HG03066 (cell line): ENCODE data around the gene STIM2.
A peak's percentile ranks its signal among the peaks of the same experiment; 100 is the strongest.

Source experiments
- ATAC-seq: cut with Tn5 transposase; IDR thresholded peaks from one replicate; pipeline ENCODE4 v1.9.1; 2021; ENCODE audit warnings: low read depth; ENCODE audit not compliant: unreplicated experiment

STIM2 gene

DNA sequence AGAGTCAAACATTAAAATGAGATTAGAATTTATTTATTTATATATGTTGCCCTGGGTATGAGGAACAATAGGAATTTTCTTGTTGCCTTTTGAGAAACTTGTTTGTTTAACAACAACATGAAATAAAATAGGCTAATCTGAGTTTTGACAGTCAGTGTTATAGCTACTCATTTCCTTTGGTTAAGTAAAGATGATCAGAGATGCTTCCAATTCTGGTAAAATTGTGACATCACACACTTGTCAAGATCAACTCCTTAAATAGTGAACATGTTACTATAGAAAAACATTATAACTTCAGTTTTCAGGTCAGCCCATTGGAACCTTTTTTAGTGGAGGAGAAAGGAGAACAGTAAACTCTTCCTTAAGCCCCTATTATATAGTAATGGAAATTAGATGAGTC lies 136.1 kb downstream of the STIM2 start:
- no peak for ATAC-seq

DNA sequence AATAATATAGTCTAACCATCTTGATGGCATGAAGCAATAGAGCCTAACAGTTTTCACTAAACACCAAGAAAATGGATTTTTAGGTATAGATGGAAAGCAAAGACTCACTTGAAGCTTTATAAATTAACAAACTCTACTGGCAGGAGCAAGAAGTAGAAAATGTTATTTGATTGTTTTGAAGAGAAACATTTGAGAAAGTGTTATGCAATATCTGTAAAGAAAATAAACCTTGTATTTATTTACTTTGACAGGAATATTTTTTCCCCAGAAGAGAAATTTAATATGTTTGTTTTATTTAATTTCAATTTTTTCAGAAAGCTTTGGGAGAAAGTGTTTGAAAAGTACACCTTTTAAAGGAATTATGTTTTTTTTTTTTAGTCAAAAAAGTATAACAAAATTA lies 139.0 kb downstream of the STIM2 start:
- no peak for ATAC-seq

- ATAC-seq: no peak
These were observed 139.5 kb downstream of the STIM2 start for GRCh38 chr4:27000122-27000521.

DNA sequence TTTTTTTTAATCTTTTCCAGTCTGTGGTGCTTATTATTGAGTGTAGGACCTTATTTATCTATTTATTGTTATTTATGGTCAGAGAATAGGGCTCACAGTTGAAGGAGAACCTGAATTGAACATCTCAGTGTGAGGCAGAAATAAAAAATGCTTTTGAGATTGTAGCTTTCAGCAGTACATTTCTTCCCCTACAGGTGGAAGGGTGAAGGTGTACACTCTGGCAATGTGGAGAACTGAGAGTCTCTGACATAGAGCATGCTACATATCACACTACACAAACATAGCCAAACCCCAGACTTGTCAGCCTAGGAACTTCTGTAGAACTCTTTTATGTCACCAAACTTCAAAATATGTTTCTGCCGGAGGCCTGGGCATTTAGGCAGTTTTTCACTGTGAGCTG lies 140.2 kb downstream of the STIM2 start:
- peak; percentile 87 for ATAC-seq

GRCh38 chr4:27001398-27002164 lies 140.9 kb downstream of the STIM2 start:
- ATAC-seq: no peak

DNA sequence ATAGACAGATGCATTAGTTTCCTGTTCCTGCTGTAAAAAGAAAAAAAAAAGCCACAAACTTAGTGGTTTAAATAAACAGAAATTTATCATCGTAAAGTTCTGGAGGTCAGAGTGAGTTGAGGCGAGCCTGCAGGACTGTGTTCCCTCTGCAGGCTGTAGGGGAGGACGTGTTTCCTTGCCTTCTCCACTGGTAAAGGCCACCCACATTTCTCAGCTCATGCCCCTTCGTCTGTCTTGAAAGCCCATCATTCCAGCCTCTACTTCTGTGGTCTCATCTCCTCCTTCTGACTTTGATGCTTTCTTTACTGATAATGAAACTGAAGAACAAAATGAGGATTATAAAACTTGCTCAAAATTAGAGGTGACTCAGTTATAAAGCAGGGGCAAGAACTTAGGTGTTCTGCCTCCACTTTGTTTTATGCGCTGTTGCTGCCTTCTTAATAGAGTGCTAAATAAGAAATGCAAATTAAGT lies 143.0 kb downstream of the STIM2 start:
- no peak for ATAC-seq

DNA sequence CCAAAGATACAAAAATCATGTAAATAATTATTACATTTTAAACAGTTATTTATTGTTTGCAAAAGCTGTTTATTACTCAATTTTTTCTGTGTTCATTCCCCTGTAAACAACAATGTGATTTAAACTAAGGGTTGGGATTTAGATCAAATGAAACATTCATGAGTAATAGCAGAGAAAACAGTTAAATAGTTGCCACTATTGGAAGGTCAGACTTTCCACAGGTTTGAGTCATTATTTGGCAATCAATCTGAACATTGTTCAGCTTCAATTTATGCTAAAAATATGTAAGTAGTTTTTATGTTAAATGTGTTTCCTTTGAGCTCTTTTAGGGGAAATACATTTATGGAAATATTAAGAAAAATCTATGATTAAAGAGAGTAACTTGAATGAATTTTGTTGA lies 144.9 kb downstream of the STIM2 start:
- ATAC-seq: no peak

DNA sequence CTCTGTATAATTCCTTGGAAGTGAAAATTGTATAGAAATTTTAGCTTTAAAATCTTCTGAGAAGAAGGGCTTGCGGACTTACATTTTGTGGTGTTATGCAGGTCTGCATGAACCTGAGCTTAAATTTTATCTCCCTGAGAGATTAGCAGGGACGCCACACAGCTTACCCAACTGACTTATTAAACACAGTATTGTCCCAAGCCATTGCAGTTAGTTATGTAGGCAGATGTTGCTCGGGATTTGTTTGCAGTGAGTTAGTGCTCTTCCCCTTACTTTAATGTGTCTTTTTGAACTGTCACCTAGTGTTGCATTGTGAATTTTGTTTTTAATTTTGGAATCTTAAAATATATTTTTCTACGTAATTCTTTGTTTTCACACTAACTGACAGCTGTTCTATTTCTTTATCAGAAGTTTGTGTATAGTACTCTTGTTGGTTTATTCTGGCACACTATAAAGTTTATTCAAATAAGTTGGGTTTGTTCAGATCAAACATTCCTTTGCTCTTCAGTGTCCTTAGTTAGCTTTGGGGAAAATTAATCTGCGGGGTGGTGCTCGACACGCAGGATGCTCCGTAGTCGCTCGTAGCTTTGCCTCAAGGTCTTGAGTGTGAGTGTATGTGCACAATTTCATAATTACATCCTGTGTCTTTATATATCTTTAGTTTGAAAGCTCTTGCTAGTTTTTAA lies 145.4 kb downstream of the STIM2 start:
- no peak for ATAC-seq

DNA sequence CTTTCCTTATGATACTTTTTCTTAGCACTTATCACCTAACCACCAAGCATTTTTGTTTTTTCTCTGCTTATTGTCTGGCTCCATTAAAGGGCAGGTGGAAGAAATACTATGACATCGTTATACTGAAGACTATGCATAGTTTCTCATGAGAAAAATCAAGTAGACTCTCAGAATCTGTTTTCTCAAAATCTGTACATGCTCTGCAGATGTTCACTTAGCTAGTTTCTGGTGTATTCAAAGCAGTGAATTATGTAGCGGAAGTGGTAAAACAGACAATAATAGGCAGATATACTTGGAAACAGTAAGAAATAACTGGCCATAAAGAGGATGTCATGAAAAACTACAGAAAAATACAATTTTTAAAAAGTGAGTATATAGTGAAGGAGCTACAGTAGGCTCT lies 146.0 kb downstream of the STIM2 start:
- ATAC-seq: no peak

GRCh38 chr4:27007507-27007906 lies 146.9 kb downstream of the STIM2 start:
- ATAC-seq: no peak

DNA sequence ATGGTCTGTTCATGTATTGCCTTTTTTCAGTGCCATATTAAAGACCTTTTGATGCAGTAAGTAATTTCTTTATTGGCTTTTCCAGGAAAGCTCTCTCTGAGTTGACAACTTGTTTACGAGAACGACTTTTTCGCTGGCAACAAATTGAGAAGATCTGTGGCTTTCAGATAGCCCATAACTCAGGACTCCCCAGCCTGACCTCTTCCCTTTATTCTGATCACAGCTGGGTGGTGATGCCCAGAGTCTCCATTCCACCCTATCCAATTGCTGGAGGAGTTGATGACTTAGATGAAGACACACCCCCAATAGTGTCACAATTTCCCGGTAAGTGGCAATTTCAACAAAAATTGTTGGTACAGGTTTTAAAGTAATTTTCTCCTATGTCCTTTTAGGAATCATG lies 148.0 kb downstream of the STIM2 start:
- no peak for ATAC-seq

DNA sequence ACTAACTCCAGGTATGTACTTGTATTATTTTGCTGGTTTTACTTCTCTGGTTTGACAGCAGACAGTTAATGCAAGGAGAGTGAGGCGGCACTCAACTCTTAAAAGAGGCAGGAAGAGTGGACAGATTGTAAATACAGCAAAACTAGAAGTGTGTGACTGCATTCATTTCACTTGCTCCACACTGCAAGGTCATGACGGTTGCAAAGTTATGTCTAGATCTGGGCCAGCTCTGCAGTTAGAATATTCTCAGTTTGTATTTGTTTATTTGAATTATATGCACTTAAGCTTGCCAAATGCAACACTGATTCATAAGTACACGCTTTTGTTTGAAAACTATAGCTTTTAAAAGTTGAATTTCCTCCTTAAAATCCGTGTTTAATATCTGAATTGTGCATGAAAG lies 148.9 kb downstream of the STIM2 start:
- no peak for ATAC-seq

- ATAC-seq: peak; percentile 76
These were observed 149.8 kb downstream of the STIM2 start for GRCh38 chr4:27010334-27010940.

DNA sequence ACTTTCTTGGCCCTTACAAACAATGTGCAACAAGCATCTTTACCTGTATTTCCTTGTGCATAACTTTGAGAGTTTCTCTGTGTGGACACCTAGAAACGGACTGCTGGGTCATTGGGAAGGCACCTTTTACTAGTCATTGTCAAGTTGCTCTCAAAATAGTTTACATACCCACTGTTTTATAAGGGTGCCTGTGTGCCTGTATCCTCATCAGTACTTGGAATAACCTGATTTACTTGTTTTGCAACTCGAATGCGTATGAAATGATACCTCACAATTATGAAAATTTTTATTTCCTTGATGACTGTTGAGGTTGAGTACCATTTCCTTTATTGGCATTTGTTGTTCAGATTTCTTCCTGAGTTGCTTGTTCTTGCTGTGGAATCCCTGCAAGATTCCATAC lies 150.8 kb downstream of the STIM2 start:
- no peak for ATAC-seq

GRCh38 chr4:27013012-27013411 lies 152.4 kb downstream of the STIM2 start:
- ATAC-seq: no peak

GRCh38 chr4:27016551-27016950 lies 155.9 kb downstream of the STIM2 start:
- no peak for ATAC-seq

GRCh38 chr4:27017623-27018022 lies 157.0 kb downstream of the STIM2 start:
- ATAC-seq: no peak

GRCh38 chr4:27018076-27018475 lies 157.4 kb downstream of the STIM2 start:
- no peak for ATAC-seq

- no peak for ATAC-seq
These were observed 158.3 kb downstream of the STIM2 start for GRCh38 chr4:27018910-27019309.

DNA sequence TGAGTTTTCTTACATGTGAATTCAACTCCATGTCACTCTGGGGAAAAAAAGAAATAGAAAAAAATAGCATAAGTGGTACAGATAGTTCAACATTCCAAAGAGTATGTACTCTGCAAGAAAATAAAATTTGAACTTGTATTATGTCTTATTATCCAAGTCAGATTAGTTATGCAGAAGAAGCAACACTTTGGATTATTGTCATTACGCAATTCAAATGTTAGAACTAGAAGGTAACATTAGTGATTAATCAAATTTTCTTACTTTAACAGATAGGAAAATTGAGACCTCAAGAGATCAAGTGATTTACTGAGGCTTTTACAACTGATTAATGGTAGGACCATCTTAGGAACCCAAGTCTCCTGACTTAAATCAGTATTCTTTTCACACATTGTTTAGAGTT lies 159.1 kb downstream of the STIM2 start:
- no peak for ATAC-seq

GRCh38 chr4:27020203-27020602 lies 159.6 kb downstream of the STIM2 start:
- ATAC-seq: no peak

- ATAC-seq: no peak
These were observed 160.0 kb downstream of the STIM2 start for GRCh38 chr4:27020603-27021002.
